ENCODE measurements around the gene RILPL2. TPM values are rescaled to one million over a fixed set of nuclear protein-coding genes. Genes with fewer than 3 reads are reported as not detected.
"Not testable (repeated sequence)": the region's sequence is repeated elsewhere in the genome, so short reads cannot be mapped to it uniquely, and the experiment has no call there.

RILPL2 gene
- total RNA-seq, 1 donor from 2014 or later: 1.9 TPM

DNA sequence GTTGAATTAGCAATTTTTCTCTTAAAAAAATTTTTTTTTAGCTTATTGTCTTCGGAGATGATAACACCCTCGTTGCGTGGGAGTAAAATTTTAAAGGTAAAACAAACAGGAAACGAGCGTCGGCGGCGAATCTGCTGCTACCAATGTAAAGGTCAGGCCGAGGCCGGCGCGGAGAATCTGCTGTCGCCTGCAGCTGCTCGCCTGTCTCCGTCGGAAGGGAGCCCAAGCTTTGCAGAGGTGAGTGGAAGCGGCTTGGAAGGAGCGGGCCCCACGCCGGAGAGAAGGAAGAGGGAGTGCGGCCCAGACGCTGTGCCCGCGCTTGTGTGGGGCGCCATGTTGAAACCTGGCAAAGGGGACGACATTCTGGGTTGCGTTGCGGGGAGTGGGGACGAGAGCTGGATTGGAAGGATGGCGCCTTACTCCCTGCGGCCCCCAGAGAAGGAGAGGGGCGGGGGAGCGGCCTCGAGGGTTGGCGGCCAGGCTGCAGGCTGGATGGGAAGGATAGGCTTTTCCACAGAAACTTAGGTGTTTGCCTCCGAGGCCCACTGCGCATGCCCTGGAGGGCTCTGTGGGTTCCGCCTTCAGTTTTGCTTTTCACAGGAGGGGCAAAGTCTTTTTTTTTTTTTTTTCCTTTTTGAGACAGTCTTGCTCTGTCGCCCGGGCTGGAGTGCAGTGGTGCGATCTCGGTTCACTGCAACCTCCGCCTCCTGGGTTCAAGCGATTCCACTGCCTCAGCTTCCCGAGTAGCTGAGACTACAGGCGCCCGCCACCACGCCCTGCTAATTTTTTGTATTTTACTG lies 21.7 kb upstream of the RILPL2 start, which contains the start of gene SNRNP35:
Gene SNRNP35, plus strand, starts transcription at position 160 of the 800 bp plus-strand sequence. CDS start 7,402 bp downstream, outside the sequence.
- TF ChIP-seq, protein P1, sequence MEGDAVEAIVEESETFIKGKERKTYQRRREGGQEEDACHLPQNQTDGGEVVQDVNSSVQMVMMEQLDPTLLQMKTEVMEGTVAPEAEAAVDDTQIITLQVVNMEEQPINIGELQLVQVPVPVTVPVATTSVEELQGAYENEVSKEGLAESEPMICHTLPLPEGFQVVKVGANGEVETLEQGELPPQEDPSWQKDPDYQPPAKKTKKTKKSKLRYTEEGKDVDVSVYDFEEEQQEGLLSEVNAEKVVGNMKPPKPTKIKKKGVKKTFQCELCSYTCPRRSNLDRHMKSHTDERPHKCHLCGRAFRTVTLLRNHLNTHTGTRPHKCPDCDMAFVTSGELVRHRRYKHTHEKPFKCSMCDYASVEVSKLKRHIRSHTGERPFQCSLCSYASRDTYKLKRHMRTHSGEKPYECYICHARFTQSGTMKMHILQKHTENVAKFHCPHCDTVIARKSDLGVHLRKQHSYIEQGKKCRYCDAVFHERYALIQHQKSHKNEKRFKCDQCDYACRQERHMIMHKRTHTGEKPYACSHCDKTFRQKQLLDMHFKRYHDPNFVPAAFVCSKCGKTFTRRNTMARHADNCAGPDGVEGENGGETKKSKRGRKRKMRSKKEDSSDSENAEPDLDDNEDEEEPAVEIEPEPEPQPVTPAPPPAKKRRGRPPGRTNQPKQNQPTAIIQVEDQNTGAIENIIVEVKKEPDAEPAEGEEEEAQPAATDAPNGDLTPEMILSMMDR (conservative IDR thresholded peaks at IDR 0.05): no peak
- peak; percentile 65 for DNase-seq (ENCODE audit: low read depth, low spot score)
- peaks cover 4% of the 10 kb centered on the region for H3K36me3 Mint-ChIP-seq (ENCODE audit: low read depth)
- peak within 1 kb of the TSS; percentile 100 for H3K27ac Mint-ChIP-seq (ENCODE audit: unreplicated experiment)
- no peaks in the 10 kb centered on the region for H3K9me3 Mint-ChIP-seq
- no peaks in the 10 kb centered on the region for H3K27me3 Mint-ChIP-seq (ENCODE audit: low read depth)
- peaks cover 32% of the 10 kb centered on the region for H3K4me1 Mint-ChIP-seq
- H3K4me3 Mint-ChIP-seq: peak within 1 kb of the TSS; percentile 98

DNA sequence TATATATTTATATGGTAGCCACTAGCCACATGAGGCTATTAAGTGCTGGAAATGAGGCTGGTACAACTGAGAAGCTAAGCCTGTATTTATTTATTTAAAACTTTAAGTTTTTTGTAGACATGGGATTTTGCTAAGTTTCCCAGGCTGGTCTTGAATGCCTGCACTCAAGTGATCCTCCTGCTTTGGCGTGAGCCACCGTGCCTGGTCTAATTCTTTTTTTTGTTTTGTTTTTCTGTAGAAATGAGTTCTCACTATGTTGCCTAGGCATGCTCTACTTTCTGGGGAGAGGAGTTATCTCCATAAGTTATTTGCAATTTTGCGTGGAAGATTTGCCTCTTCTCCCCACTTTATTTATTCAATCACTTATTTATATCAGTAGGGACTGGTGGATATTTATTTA lies 16.7 kb upstream of the RILPL2 start:
- Mint-ChIP-seq H3K36me3 (ENCODE audit: low read depth) (no peaks in the 10 kb centered on the region), H3K4me3 (peak overlapping the region; percentile 44), H3K4me1 (peaks cover 4% of the 10 kb centered on the region), H3K27me3 (ENCODE audit: low read depth) (no peaks in the 10 kb centered on the region), H3K9me3 (no peaks in the 10 kb centered on the region), H3K27ac (ENCODE audit: unreplicated experiment) (no peak overlapping the region)
- no peak for DNase-seq (ENCODE audit: low read depth, low spot score)
- TF ChIP-seq, protein P1 (conservative IDR thresholded peaks at IDR 0.05): no peak

DNA sequence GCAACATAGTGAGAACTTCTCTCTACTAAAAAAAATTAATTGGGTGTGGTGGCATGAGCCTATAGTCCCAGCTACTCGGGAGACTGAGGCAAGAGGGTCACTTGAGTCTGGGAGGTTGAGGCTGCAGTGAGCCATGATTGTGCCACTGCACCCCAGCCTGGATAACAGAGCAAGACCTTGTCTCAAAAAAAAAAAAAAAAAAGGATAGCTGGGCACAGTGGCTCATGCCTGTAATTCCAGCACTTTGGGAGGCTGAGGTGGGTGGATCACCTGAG lies 15.7 kb upstream of the RILPL2 start:
- not testable (repeated sequence) for DNase-seq (ENCODE audit: low read depth, low spot score); H3K36me3 Mint-ChIP-seq (ENCODE audit: low read depth); H3K4me1 Mint-ChIP-seq; H3K27me3 Mint-ChIP-seq (ENCODE audit: low read depth); H3K27ac Mint-ChIP-seq (ENCODE audit: unreplicated experiment); H3K9me3 Mint-ChIP-seq
- H3K4me3 Mint-ChIP-seq: peak overlapping the region; percentile 49

DNA sequence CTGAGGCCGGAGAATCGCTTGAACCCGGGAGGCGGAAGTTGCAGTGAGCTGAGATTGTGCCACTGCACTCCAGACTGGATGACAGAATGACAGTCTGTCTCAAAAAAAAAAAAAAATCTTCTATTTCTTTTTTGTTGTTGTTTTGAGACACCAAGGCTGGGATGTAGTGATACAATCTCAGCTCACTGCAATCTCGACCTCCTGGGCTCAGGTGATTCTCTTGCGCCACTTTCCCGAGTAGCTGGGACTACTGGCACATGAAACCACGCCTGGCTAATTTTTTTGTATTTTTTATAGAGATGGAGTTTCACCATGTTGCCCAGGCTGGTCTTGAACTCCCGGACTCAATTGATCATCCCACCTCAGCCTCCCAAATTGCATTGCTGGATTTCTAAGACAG lies 14.2 kb upstream of the RILPL2 start:
- Mint-ChIP-seq H3K27ac (ENCODE audit: unreplicated experiment) (no peak overlapping the region), H3K9me3 (no peaks in the 10 kb centered on the region), H3K4me3 (no peak overlapping the region), H3K4me1 (no peaks in the 10 kb centered on the region), H3K36me3 (ENCODE audit: low read depth) (no peaks in the 10 kb centered on the region), H3K27me3 (ENCODE audit: low read depth) (no peaks in the 10 kb centered on the region)
- TF ChIP-seq, protein P1 (conservative IDR thresholded peaks at IDR 0.05): no peak
- no peak for DNase-seq (ENCODE audit: low read depth, low spot score)

DNA sequence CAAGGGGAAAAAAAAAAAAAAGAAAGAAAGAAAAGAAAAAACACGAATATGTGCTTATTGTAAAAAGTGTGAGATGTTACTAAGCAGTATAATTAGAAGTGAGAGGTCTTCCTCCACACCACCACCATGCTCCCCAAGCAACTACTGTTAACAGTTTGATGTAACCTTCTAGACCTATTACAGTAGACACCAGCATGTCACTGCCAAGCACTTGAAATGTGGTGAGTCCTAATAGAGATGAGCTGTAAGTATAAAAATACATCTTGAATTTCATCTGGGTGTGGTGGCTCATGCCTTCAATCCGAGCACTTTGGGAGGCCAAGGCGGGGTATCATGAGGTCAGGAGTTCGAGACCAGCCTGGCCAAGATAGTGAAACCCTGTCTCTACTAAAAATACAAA lies 13.4 kb upstream of the RILPL2 start:
- H3K27me3 Mint-ChIP-seq (ENCODE audit: low read depth): no peaks in the 10 kb centered on the region
- DNase-seq (ENCODE audit: low read depth, low spot score): no peak
- no peak overlapping the region for H3K4me3 Mint-ChIP-seq
- H3K4me1 Mint-ChIP-seq: no peaks in the 10 kb centered on the region
- H3K36me3 Mint-ChIP-seq (ENCODE audit: low read depth): no peaks in the 10 kb centered on the region
- no peaks in the 10 kb centered on the region for H3K9me3 Mint-ChIP-seq
- TF ChIP-seq, protein P1 (conservative IDR thresholded peaks at IDR 0.05): no peak
- H3K27ac Mint-ChIP-seq (ENCODE audit: unreplicated experiment): no peak overlapping the region

DNA sequence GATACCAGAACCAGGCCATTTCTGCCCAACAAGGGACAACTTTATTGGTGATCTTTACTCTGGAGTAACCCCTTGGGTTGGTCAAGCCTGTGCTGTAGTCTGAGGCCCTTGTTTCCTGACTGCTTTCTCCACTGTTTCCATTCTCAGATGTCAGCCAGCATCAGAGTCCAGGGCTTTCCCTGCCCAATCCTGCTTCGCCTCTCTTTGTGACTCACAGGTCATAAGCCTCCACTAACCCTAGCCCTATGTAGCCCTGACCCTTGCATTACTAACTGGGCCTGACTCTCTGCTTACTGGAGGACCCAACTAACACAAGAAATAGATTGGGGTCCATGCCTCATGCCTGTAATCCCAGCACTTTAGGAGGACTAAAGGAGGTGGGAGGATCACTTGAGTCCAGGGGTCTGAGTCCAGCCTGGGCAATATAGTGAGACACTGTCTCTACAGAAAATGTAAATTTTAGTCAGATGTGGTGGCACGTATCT lies 12.8 kb upstream of the RILPL2 start:
- H3K27ac Mint-ChIP-seq (ENCODE audit: unreplicated experiment): no peak overlapping the region
- no peaks in the 10 kb centered on the region for H3K9me3 Mint-ChIP-seq
- TF ChIP-seq, protein P1 (conservative IDR thresholded peaks at IDR 0.05): no peak
- H3K36me3 Mint-ChIP-seq (ENCODE audit: low read depth): no peaks in the 10 kb centered on the region
- DNase-seq (ENCODE audit: low read depth, low spot score): no peak
- H3K4me1 Mint-ChIP-seq: no peaks in the 10 kb centered on the region
- H3K27me3 Mint-ChIP-seq (ENCODE audit: low read depth): no peaks in the 10 kb centered on the region
- H3K4me3 Mint-ChIP-seq: no peak overlapping the region
